ENCODE measurements around the gene NGEF.

The NGEF gene

DNA sequence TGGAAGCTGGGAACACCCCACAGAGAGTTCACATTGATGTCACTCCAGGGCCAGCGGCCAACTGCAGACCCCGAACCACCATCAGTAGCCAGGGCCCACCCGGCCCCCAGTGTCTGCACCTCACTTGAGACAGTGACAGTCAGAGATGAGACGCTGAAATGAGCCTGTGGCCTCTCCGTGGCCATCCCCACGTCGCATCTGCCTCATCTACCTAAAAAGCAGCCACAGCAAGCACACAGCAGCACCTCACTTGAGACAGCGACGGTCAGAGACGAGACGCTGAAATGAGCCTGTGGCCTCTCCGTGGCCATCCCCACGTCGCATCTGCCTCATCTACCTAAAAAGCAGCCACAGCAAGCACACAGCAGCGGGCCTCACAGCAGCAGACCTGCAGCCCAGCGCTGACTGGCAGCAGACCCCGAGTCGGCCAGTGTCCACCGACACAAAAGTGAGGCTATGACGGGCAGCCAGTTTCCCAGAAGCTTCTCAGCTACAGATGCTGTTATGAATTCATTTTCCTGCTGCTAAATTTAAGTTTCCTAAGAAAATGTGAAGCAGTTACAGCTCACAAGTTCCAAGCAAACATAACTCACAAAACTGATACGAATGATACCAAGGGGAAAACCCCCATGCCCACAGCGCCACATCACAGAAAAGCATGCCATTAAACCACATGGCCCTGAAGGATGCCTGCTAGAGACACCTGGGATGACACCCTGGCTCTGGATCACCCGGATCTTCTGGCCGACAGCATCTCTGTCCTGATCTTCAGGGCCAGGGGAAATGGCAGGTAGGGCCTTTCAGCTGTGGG, 115.3 kb downstream of the NGEF start:
- H3K4me1 Mint-ChIP-seq = no peaks in the 10 kb centered on the region
- no peaks in the 10 kb centered on the region for H3K9me3 Mint-ChIP-seq
- H3K4me3 Mint-ChIP-seq = no peak overlapping the region
- ATAC-seq (ENCODE audit: low read depth) (no peak), DNase-seq (ENCODE audit: low spot score in 2 of 2) (no peak)
- H3K36me3 Mint-ChIP-seq = no peaks in the 10 kb centered on the region
- H3K27me3 Mint-ChIP-seq = no peaks in the 10 kb centered on the region
- H3K27ac Mint-ChIP-seq = no peak overlapping the region

DNA sequence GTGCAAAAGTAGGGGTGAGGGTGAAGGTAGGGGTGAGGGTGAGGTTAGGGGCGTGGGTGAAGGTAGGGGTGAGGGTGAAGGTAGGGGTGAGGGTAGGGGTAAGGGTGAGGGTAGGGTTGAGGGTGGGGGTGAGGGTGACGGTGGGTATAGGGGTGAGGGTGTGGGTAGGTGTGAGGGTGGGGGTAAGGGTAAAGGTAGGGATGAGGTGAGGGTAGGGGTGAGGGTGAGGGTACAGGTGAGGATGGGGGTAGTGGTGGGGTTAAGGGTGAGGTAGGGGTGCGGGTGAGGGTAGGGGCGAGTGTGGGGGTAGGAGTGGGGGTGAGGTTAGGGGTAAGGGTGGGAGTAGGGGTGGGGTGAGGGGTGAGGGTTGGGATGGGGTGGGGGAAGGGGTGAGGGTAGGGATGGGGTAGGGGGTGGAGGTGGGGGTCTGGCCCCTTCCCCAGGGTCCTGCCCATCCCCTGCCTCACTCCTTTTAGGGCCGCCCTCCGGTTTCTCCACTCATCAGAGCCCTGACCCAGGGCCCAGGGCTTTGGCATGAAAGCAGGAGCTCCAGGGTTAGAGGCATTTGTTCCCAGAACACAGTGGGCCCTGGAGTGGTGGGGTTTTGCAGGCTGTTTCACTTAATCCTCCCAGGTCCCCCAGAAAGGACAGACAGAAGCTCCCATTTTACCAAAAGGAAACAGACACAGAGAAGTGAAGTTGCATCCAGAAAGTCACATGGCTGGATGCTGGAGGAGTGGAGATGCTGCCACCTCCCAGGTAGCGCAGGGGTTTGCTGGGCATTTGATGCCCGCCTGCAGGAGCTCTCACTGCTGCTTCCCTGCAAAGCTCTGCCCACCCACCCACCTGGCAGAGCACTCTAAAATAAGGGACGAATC, 116.1 kb downstream of the NGEF start:
- no peak for ATAC-seq (ENCODE audit: low read depth)
- no peaks in the 10 kb centered on the region for H3K4me1 Mint-ChIP-seq
- no peak overlapping the region for H3K4me3 Mint-ChIP-seq
- peaks cover 4% of the 10 kb centered on the region for H3K27me3 Mint-ChIP-seq
- DNase-seq (ENCODE audit: low spot score in 2 of 2) = no peak
- no peaks in the 10 kb centered on the region for H3K9me3 Mint-ChIP-seq
- no peaks in the 10 kb centered on the region for H3K36me3 Mint-ChIP-seq
- H3K27ac Mint-ChIP-seq = no peak overlapping the region

DNA sequence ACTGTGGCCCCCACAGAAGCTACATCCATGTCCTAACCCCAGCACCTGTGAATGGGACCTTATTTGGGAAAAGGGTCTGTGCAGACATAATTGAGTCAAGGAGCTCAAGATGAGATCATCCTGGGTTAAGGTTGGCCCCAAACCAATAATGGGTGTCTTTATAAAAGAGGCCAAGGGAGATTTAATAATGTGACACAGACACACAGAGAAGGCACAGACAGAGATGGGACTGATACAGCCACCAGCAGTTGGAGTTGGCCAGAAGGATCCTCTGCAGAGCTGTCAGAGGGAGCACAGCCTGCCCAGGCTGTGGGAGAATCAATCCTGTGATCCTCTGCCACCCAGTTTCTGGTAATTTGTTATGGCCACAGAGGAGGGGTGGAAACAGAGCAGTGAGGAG, 116.9 kb downstream of the NGEF start:
- no peaks in the 10 kb centered on the region for H3K9me3 Mint-ChIP-seq
- H3K36me3 Mint-ChIP-seq = no peaks in the 10 kb centered on the region
- DNase-seq (ENCODE audit: low spot score in 2 of 2) = no peak
- ATAC-seq (ENCODE audit: low read depth) = no peak
- peaks cover 8% of the 10 kb centered on the region for H3K27me3 Mint-ChIP-seq
- H3K27ac Mint-ChIP-seq = no peak overlapping the region
- peaks cover under 1% of the 10 kb centered on the region for H3K4me1 Mint-ChIP-seq
- H3K4me3 Mint-ChIP-seq = no peak overlapping the region

DNA sequence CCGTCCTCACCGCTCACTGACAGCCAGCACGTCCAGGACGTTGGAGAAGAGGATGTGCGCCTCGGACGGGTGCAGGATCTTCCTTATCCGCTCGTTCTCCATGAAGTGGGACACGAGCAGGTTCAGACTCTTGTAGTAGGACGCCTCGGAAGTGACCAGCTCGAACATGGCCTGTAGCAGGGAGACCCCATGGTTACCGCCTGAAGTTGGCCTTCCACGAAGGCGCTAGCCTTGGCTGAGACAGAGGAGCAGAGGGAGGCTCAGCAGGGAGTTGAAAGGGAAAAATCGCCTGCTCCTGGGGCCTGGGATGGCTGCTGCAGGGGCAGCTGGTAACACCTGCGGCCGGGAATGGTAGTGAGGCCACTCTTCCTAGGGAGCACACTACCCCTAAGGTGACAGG, 118.3 kb downstream of the NGEF start:
- DNase-seq (ENCODE audit: low spot score in 2 of 2) (no peak), ATAC-seq (ENCODE audit: low read depth) (no peak)
- Mint-ChIP-seq H3K27ac (no peak overlapping the region), H3K4me1 (peaks cover 3% of the 10 kb centered on the region), H3K9me3 (no peaks in the 10 kb centered on the region), H3K27me3 (peaks cover 18% of the 10 kb centered on the region), H3K4me3 (no peak overlapping the region), H3K36me3 (no peaks in the 10 kb centered on the region)

DNA sequence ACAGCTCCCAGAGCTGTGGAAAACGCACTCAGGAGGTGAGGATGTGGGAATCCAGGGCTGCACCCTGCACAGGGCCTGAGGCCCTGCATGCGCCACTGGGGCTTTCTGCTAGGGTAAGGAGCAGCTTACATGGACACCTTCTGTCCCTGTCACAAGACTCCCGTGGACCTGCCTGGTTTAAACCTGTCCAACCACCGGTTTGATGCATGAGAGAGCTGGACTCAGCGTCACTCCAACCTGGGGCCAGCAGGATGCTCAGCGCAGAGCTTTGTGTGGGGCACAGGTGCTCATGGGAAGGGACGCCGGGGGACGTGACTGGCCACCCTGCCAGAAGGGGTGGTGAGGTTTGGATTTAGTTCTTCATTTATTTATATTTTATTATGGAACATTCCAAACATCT, 118.8 kb downstream of the NGEF start:
- Mint-ChIP-seq H3K4me1 (peaks cover 3% of the 10 kb centered on the region), H3K9me3 (no peaks in the 10 kb centered on the region), H3K4me3 (no peak overlapping the region), H3K36me3 (no peaks in the 10 kb centered on the region), H3K27me3 (peaks cover 18% of the 10 kb centered on the region), H3K27ac (no peak overlapping the region)
- no peak for DNase-seq (ENCODE audit: low spot score in 2 of 2)
- ATAC-seq (ENCODE audit: low read depth) = no peak

DNA sequence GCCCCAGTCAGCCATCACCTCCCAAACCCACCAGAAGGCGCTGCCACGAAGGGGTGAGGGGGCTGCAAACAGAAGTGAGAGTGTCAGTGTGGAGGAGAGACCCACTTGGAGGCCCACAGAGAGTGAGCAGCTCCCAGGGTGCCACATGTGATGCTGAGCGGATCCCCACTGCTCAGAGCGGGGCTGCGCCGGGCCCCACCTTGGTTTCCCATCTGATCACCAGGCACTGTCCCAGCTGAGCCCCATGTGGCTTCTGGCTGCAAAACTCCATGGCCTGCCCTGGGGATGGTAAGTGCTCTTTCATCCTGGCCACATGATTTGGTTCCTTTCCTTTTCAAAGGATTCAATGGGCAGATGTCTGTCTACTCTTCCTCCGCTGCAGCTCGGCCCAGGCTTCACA, 119.2 kb downstream of the NGEF start:
- Mint-ChIP-seq H3K27ac (no peak overlapping the region), H3K4me1 (peaks cover 3% of the 10 kb centered on the region), H3K36me3 (no peaks in the 10 kb centered on the region), H3K4me3 (no peak overlapping the region), H3K9me3 (no peaks in the 10 kb centered on the region), H3K27me3 (peaks cover 18% of the 10 kb centered on the region)
- ATAC-seq (ENCODE audit: low read depth) (no peak), DNase-seq (ENCODE audit: low spot score in 2 of 2) (no peak)

DNA sequence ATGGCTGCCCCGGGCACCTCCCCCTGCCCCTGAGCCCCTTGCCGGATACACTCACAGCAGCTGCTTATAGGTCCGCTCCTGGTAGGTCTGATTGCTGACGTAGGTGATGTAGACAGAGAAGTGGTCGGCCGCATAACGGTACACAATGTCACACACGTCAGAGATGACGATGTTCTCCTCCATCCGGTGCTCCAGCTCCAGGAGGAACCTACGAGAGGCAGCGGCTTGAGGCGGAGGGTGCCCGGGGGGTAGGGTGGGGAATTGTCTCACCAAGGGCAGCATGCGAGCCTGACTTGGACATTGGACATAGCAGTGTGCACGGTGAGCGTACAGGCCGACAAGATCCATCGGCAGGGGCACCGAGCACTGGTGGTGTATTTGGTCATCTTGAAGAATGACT, 120.2 kb downstream of the NGEF start:
- peaks cover 3% of the 10 kb centered on the region for H3K4me1 Mint-ChIP-seq
- peaks cover 18% of the 10 kb centered on the region for H3K27me3 Mint-ChIP-seq
- H3K27ac Mint-ChIP-seq = no peak overlapping the region
- DNase-seq (ENCODE audit: low spot score in 2 of 2) (no peak), ATAC-seq (ENCODE audit: low read depth) (no peak)
- H3K9me3 Mint-ChIP-seq = no peaks in the 10 kb centered on the region
- no peak overlapping the region for H3K4me3 Mint-ChIP-seq
- no peaks in the 10 kb centered on the region for H3K36me3 Mint-ChIP-seq

DNA sequence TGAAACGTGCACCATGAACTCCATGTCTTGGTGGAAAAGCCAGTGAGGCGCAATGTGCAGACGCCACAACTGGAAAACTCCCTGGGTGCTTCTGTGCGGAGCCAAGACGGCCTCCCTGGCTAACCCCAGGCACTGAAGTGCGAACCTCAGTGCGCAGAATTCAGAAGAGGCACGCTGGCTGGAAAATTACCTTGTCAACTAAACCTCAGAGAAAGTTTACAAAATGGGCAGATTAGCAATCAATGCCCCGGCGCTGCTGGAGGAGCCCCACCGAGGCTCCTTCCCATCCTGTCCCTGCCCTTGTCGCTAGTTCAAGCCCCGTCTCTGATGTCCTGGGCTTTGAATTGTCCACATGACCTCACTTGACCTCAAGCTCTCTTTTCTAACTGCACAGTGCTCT, 120.8 kb downstream of the NGEF start:
- Mint-ChIP-seq H3K36me3 (no peaks in the 10 kb centered on the region), H3K27me3 (peaks cover 18% of the 10 kb centered on the region), H3K4me1 (peaks cover 3% of the 10 kb centered on the region), H3K4me3 (no peak overlapping the region), H3K9me3 (no peaks in the 10 kb centered on the region), H3K27ac (no peak overlapping the region)
- DNase-seq (ENCODE audit: low spot score in 2 of 2) (no peak), ATAC-seq (ENCODE audit: low read depth) (no peak)

DNA sequence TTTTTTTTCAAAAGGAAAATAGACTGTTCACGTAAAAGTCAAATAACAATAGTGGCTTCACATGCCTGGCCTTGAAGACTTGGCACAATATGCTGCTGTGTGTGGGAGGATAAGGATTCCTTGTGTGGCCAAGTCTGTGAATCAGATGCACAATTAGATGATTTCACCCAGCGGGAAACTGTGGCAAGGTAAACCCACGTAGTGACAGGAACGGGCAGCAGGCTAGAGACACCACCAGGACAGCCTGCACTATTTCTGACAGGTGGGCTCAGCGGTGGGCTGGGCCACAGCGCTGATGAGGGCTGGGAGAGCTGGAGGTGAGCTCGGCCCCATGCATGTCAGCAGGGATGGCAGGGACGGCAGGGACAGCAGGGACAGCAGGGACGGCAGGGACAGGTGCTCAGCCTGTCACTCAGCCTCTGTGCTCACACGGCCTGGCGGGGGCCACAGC, 121.4 kb downstream of the NGEF start:
- DNase-seq (ENCODE audit: low spot score in 2 of 2) (no peak), ATAC-seq (ENCODE audit: low read depth) (no peak)
- no peak overlapping the region for H3K27ac Mint-ChIP-seq
- no peak overlapping the region for H3K4me3 Mint-ChIP-seq
- H3K36me3 Mint-ChIP-seq = no peaks in the 10 kb centered on the region
- peaks cover 3% of the 10 kb centered on the region for H3K4me1 Mint-ChIP-seq
- no peaks in the 10 kb centered on the region for H3K9me3 Mint-ChIP-seq
- peaks cover 18% of the 10 kb centered on the region for H3K27me3 Mint-ChIP-seq

DNA sequence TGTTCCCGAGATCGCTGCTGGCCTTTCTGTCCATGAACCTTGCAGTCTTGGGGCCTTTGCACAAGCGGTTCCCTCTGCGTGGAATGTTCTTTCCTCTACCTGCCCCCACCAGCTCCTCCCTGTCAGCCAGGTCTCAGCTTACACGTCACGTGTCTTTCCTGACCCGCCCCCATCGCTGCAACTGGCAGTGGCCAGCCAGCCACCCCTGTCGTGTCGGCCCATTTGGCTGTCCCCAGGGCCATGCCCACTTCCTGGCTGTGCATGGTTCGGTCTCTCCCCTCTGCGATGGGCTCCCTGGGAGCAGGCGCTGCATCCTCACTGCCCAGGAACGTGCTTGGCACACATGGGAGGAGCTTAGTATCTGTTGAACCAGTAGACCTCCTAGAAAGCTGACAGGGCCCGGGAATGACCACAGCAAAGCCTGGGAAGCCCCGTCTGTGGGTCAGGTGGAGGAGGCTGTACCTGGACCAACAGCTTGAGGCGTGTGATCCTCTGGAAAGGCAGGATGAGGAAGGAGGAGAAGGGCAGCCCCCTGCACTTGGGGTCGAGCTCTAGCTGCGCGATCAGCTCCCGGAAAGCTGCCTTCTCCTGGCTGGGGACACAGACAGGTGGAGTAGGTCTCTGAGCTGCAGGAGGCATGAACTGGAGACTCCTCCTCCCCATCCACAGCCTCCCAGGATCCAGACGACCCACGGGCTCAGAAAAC, 122.0 kb downstream of the NGEF start:
- H3K4me1 Mint-ChIP-seq = peaks cover 5% of the 10 kb centered on the region
- H3K4me3 Mint-ChIP-seq = peak overlapping the region; percentile 34
- H3K9me3 Mint-ChIP-seq = no peaks in the 10 kb centered on the region
- ATAC-seq (ENCODE audit: low read depth) = no peak
- H3K27ac Mint-ChIP-seq = no peak overlapping the region
- no peaks in the 10 kb centered on the region for H3K36me3 Mint-ChIP-seq
- peaks cover 20% of the 10 kb centered on the region for H3K27me3 Mint-ChIP-seq
- no peak for DNase-seq (ENCODE audit: low spot score in 2 of 2)

DNA sequence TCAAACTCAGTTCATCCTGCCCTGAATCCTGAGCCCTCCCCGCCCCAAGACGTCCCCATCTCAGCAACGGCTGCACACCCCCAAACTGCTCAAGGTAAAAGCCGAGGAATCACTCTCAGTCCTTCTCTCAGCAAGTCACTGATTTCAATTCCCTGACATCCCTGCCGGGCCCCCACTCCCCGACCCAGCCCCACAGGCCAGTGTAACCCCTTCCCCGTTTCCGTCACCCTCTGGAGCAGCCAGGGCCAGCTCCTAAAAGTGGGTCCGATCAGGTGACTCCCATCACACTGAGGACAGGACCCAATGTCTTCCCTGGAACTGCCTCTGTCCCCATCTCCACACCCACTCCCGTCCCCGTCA, 122.5 kb downstream of the NGEF start:
- no peaks in the 10 kb centered on the region for H3K9me3 Mint-ChIP-seq
- no peak overlapping the region for H3K27ac Mint-ChIP-seq
- DNase-seq (ENCODE audit: low spot score in 2 of 2) (no peak), ATAC-seq (ENCODE audit: low read depth) (no peak)
- peak overlapping the region; percentile 34 for H3K4me3 Mint-ChIP-seq
- H3K36me3 Mint-ChIP-seq = no peaks in the 10 kb centered on the region
- peaks cover 21% of the 10 kb centered on the region for H3K27me3 Mint-ChIP-seq
- peaks cover 6% of the 10 kb centered on the region for H3K4me1 Mint-ChIP-seq

DNA sequence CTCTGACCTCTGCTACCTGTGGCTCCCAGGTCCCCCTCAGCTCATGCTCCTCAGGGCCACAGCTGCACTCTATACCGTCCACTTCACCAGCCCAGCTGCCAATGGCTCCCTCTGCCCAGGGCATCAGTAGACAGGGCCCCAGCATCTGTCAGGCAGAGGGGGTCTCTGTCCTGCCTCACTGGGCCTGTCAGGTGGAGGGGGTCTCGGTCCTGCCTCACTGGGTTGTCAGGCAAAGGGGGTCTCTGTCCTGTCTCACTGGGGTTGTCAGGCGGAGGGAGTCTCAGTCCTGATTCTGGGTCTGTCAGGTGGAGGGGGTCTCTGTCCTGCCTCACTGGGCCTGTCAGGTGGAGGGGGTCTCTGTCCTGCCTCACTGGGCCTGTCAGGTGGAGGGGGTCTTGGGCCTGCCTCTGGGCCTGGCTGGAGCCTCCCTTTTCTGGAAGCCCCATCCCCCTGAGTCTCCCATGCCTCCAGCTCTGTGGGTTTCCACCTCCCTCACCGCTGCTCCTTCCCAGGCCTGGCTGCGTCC, 123.1 kb downstream of the NGEF start:
- H3K9me3 Mint-ChIP-seq = no peaks in the 10 kb centered on the region
- peaks cover 6% of the 10 kb centered on the region for H3K4me1 Mint-ChIP-seq
- DNase-seq (ENCODE audit: low spot score in 2 of 2) = no peak
- no peak overlapping the region for H3K27ac Mint-ChIP-seq
- ATAC-seq (ENCODE audit: low read depth) = no peak
- H3K4me3 Mint-ChIP-seq = no peak overlapping the region
- H3K27me3 Mint-ChIP-seq = peaks cover 21% of the 10 kb centered on the region
- no peaks in the 10 kb centered on the region for H3K36me3 Mint-ChIP-seq

DNA sequence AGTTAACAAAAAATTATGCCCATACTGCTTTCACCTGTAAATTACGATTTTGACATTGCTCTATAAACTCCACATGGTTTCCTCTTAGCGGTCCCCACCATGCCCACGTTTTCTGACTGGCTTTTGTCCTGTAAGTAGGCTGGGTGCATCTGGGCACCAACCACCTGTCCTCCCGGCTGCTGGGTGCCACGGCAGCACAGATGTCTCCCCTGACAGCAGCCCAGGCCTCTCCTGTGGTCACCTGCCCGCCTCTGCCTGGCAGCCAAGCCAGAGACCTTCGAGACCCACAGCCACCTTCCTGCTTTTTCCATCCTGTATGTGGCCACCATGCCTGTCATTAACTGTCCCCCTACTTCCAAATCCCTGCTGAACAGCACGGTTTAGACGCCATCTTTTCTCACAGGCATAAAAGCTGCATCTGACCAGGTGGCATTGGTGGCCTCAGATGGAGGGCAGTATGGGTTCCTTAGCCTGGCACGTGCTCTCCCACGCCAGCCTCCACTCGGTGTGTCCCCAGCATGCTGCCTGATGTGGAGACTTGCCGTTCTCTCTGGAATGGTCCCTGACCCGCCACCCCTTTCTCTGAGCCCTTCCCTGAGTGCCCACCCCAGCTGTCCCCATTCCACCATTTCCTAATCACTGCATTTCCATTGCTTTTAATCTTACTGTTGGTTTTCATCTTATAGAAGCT, 124.1 kb downstream of the NGEF start:
- H3K27me3 Mint-ChIP-seq = peaks cover 21% of the 10 kb centered on the region
- ATAC-seq (ENCODE audit: low read depth) (no peak), DNase-seq (ENCODE audit: low spot score in 2 of 2) (no peak)
- peaks cover 6% of the 10 kb centered on the region for H3K4me1 Mint-ChIP-seq
- no peaks in the 10 kb centered on the region for H3K9me3 Mint-ChIP-seq
- no peaks in the 10 kb centered on the region for H3K36me3 Mint-ChIP-seq
- no peak overlapping the region for H3K4me3 Mint-ChIP-seq
- no peak overlapping the region for H3K27ac Mint-ChIP-seq
